NCI-H82 treated with DMSO at 0.1 percent for 48 hours (cell line): Measurements from ENCODE around the gene TMEM26.
"Not testable (repeated sequence)": the region's sequence is repeated elsewhere in the genome, so short reads cannot be mapped to it uniquely, and the experiment has no call there.

Experiments
- DNase-seq: peaks from one replicate; lab custom pipeline; 2025; ENCODE audit not compliant: unreplicated experiment; lab: John Stamatoyannopoulos, UW

TMEM26 gene

GRCh38 chr10:61400524-61400923 lies 52.7 kb downstream of the TMEM26 start:
- no peak for DNase-seq

- DNase-seq = no peak
These were observed 53.8 kb downstream of the TMEM26 start for GRCh38 chr10:61399406-61399805.

- no peak for DNase-seq
These were observed 54.6 kb downstream of the TMEM26 start for GRCh38 chr10:61398366-61399129.

GRCh38 chr10:61397175-61397986 lies 55.8 kb downstream of the TMEM26 start:
- DNase-seq = no peak

- no peak for DNase-seq
These were observed 61.9 kb downstream of the TMEM26 start for GRCh38 chr10:61391281-61391680.

GRCh38 chr10:61390851-61391250 lies 62.3 kb downstream of the TMEM26 start:
- no peak for DNase-seq

GRCh38 chr10:61389887-61390286 lies 63.3 kb downstream of the TMEM26 start:
- no peak for DNase-seq

- DNase-seq = not testable (repeated sequence)
These were observed 64.2 kb downstream of the TMEM26 start for GRCh38 chr10:61388986-61389385.

GRCh38 chr10:61385231-61386001 lies 67.8 kb downstream of the TMEM26 start:
- DNase-seq = no peak

GRCh38 chr10:61381153-61381552 lies 72.0 kb downstream of the TMEM26 start:
- not testable (repeated sequence) for DNase-seq

GRCh38 chr10:61378865-61379264 lies 74.3 kb downstream of the TMEM26 start:
- no peak for DNase-seq

GRCh38 chr10:61376908-61377368 lies 76.2 kb downstream of the TMEM26 start:
- DNase-seq = no peak

GRCh38 chr10:61376377-61376776 lies 76.8 kb downstream of the TMEM26 start:
- DNase-seq = no peak

GRCh38 chr10:61366365-61366764 lies 86.8 kb downstream of the TMEM26 start:
- no peak for DNase-seq

- no peak for DNase-seq
These were observed 88.6 kb downstream of the TMEM26 start for GRCh38 chr10:61364619-61365018.

GRCh38 chr10:61363006-61363405 lies 90.2 kb downstream of the TMEM26 start:
- no peak for DNase-seq

GRCh38 chr10:61359452-61359851 lies 93.7 kb downstream of the TMEM26 start:
- DNase-seq = no peak

GRCh38 chr10:61357687-61358086 lies 95.5 kb downstream of the TMEM26 start:
- DNase-seq = no peak
